Measurements from ENCODE around the gene MPV17L.
"Not testable (repeated sequence)": the region's sequence is repeated elsewhere in the genome, so short reads cannot be mapped to it uniquely, and the experiment has no call there.

GRCh38 chr16:15409476-15409875, 13.9 kb downstream of the MPV17L start:
- TF ChIP-seq, protein P1, sequence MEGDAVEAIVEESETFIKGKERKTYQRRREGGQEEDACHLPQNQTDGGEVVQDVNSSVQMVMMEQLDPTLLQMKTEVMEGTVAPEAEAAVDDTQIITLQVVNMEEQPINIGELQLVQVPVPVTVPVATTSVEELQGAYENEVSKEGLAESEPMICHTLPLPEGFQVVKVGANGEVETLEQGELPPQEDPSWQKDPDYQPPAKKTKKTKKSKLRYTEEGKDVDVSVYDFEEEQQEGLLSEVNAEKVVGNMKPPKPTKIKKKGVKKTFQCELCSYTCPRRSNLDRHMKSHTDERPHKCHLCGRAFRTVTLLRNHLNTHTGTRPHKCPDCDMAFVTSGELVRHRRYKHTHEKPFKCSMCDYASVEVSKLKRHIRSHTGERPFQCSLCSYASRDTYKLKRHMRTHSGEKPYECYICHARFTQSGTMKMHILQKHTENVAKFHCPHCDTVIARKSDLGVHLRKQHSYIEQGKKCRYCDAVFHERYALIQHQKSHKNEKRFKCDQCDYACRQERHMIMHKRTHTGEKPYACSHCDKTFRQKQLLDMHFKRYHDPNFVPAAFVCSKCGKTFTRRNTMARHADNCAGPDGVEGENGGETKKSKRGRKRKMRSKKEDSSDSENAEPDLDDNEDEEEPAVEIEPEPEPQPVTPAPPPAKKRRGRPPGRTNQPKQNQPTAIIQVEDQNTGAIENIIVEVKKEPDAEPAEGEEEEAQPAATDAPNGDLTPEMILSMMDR (IDR thresholded peaks at IDR 0.05), result not testable (repeated sequence)
- not testable (repeated sequence) for TF ChIP-seq POLR2A (IDR thresholded peaks at IDR 0.05)
